ENCODE results near the gene TRIP11. TPM values are rescaled to one million over a fixed set of nuclear protein-coding genes. Genes with fewer than 3 reads are reported as not detected.

Gene TRIP11
- total RNA-seq, 1 donor from 2014 or later, result 46.8 TPM

- DNase-seq (ENCODE audit: low spot score), result no peak
- peak overlapping the region; percentile 20 for H3K27ac Mint-ChIP-seq (ENCODE audit: unreplicated experiment)
- peaks cover 16% of the 10 kb centered on the region for H3K4me1 Mint-ChIP-seq (ENCODE audit: unreplicated experiment)
- peaks cover 14% of the 10 kb centered on the region for H3K36me3 Mint-ChIP-seq (ENCODE audit: low read depth, unreplicated experiment)
- H3K9me3 Mint-ChIP-seq (ENCODE audit: unreplicated experiment), result no peaks in the 10 kb centered on the region
- no peak overlapping the region for H3K4me3 Mint-ChIP-seq (ENCODE audit: unreplicated experiment)
- TF ChIP-seq CTCF (IDR thresholded peaks at IDR 0.05; ENCODE audit: unreplicated experiment), result no peak
- peaks cover 1% of the 10 kb centered on the region for H3K27me3 Mint-ChIP-seq (ENCODE audit: unreplicated experiment)
Measured at GRCh38 chr14:91997492-91997891, 42.4 kb downstream of the TRIP11 start.

GRCh38 chr14:91996948-91997371 lies 42.9 kb downstream of the TRIP11 start:
- peaks cover 17% of the 10 kb centered on the region for H3K36me3 Mint-ChIP-seq (ENCODE audit: low read depth, unreplicated experiment)
- H3K4me1 Mint-ChIP-seq (ENCODE audit: unreplicated experiment), result peaks cover 16% of the 10 kb centered on the region
- peaks cover 1% of the 10 kb centered on the region for H3K27me3 Mint-ChIP-seq (ENCODE audit: unreplicated experiment)
- peak; percentile 5 for DNase-seq (ENCODE audit: low spot score)
- peak; percentile 59 for TF ChIP-seq CTCF (IDR thresholded peaks at IDR 0.05; ENCODE audit: unreplicated experiment)
- H3K9me3 Mint-ChIP-seq (ENCODE audit: unreplicated experiment), result no peaks in the 10 kb centered on the region
- no peak overlapping the region for H3K4me3 Mint-ChIP-seq (ENCODE audit: unreplicated experiment)
- no peak overlapping the region for H3K27ac Mint-ChIP-seq (ENCODE audit: unreplicated experiment)

DNA sequence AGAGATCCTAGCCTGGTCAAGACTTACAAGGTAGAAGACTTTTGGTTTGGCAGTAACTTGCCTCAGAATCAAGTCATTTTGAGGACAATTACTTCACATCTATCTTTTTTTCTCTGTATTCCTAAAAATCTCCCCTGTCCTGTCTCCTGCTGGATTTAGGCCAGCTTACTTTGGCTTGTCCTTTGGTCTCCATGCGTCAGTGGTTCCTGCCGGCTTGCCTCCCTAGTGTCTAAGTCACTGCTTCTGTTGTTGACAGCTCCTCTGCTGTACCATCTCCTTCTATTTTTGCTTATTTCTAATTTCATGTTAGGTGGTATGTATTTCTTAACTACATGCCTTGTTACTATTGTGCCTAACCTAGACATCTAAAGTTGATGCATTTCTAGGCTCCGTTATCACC lies 52.7 kb downstream of the TRIP11 start:
- H3K9me3 Mint-ChIP-seq (ENCODE audit: unreplicated experiment), result no peaks in the 10 kb centered on the region
- no peaks in the 10 kb centered on the region for H3K4me1 Mint-ChIP-seq (ENCODE audit: unreplicated experiment)
- TF ChIP-seq CTCF (IDR thresholded peaks at IDR 0.05; ENCODE audit: unreplicated experiment), result no peak
- no peak for DNase-seq (ENCODE audit: low spot score)
- no peak overlapping the region for H3K4me3 Mint-ChIP-seq (ENCODE audit: unreplicated experiment)
- H3K27ac Mint-ChIP-seq (ENCODE audit: unreplicated experiment), result no peak overlapping the region
- H3K36me3 Mint-ChIP-seq (ENCODE audit: low read depth, unreplicated experiment), result peaks cover 30% of the 10 kb centered on the region
- peaks cover 1% of the 10 kb centered on the region for H3K27me3 Mint-ChIP-seq (ENCODE audit: unreplicated experiment)

DNA sequence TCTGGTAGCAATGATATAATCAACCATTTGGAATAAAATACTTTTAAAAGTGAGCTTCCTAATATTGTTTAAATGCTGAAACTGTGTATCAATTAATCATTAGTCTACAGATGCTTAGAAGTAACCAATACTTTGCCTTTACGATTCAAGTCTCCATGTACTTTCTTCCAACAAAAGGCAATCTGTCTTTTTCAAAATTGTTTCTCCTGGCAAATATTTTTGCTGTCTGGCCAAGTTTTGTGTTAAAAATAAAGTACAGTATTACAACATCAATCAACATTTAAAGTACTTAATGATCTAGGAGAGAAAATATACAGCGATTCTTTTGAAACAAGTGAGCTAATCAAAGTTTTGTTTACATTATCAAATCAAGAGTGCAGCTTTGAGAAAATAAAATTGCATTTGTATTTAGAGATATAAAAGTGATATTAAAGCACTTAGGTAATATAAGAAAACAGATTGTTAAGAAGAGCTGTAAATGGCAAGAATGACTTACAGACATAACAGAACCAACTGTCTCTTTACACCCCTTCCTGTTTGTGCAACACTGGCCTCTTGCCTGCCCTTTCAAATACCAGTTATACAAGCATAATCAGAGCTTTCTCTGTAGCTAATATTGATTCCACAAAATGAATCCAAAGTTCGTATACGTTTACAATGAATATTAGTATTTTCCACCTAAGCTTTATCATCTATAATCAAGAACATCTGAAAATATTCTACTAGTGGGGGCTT lies 54.2 kb downstream of the TRIP11 start:
- peaks cover 1% of the 10 kb centered on the region for H3K27me3 Mint-ChIP-seq (ENCODE audit: unreplicated experiment)
- no peak overlapping the region for H3K27ac Mint-ChIP-seq (ENCODE audit: unreplicated experiment)
- no peak for TF ChIP-seq CTCF (IDR thresholded peaks at IDR 0.05; ENCODE audit: unreplicated experiment)
- H3K4me1 Mint-ChIP-seq (ENCODE audit: unreplicated experiment), result no peaks in the 10 kb centered on the region
- no peaks in the 10 kb centered on the region for H3K9me3 Mint-ChIP-seq (ENCODE audit: unreplicated experiment)
- peaks cover 26% of the 10 kb centered on the region for H3K36me3 Mint-ChIP-seq (ENCODE audit: low read depth, unreplicated experiment)
- H3K4me3 Mint-ChIP-seq (ENCODE audit: unreplicated experiment), result no peak overlapping the region
- no peak for DNase-seq (ENCODE audit: low spot score)

DNA sequence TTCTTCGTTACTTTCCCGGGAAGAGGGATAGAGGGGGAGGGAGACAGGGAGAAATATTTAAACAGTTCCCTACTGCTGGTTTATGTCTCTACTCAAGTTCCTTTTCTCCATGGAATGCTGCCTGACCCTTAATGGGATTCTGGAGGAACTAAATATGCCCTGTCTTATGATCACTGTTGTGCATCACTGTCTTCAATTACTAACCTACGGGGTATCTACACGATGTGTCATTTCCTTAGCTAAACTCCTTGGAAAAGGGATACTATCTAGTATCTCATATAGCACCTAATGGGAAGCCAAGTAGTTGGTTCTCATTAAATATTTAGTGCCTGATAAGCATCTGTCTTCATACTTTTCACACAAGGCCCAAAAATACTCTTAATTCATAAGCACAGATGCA lies 54.9 kb downstream of the TRIP11 start:
- TF ChIP-seq CTCF (IDR thresholded peaks at IDR 0.05; ENCODE audit: unreplicated experiment), result no peak
- DNase-seq (ENCODE audit: low spot score), result no peak
- Mint-ChIP-seq H3K4me3 (ENCODE audit: unreplicated experiment) (no peak overlapping the region), H3K9me3 (ENCODE audit: unreplicated experiment) (no peaks in the 10 kb centered on the region), H3K27ac (ENCODE audit: unreplicated experiment) (no peak overlapping the region), H3K36me3 (ENCODE audit: low read depth, unreplicated experiment) (peaks cover 26% of the 10 kb centered on the region), H3K4me1 (ENCODE audit: unreplicated experiment) (no peaks in the 10 kb centered on the region), H3K27me3 (ENCODE audit: unreplicated experiment) (peaks cover 1% of the 10 kb centered on the region)

All from endothelial cell (in vitro differentiated cells).